A549 (cell line): Measurements from ENCODE around the gene OPN5.

ENCODE experiments used
- MYC ChIP-seq: IDR thresholded peaks from 2 replicates; pipeline ENCODE4 v1.6.1; 2012; ENCODE audit warnings: mild to moderate bottlenecking, inconsistent platforms, low read length, improper control_type of control experiment, borderline replicate concordance
- TF ChIP-seq, protein P1 (sequence below): fragments of >200 bp; sonication (Bioruptor Twin); formaldehyde crosslinking; IDR thresholded peaks from 3 replicates; pipeline ENCODE4 v1.5.1; 2016

DNA sequence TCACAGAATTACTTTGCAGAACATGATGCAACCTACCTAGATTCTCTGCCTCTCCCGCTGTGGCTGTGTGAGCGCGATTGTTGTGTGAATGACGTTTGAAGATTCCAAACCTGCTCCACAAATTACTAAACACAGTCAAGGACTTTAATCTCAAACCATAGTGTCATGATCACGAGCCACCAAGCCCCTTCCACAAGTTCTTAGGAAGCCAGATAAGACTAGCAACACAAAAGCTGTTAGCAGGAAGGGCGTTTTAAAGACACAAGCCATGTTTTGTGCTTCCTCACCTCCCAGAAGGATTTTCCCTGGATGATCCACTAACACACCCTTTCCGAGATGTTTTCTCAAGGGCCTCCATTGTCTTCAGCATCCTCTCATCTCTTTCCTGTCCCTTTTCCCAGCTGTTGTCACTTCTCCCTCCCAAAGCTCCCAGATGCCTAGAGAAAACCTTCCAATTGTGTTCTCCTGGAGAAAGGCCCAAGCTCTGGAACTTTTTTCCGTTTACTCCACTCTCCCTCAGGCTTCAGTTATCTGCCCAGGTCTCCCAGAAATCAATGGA, 12.8 kb downstream of the OPN5 start:
- TF ChIP-seq, protein P1, sequence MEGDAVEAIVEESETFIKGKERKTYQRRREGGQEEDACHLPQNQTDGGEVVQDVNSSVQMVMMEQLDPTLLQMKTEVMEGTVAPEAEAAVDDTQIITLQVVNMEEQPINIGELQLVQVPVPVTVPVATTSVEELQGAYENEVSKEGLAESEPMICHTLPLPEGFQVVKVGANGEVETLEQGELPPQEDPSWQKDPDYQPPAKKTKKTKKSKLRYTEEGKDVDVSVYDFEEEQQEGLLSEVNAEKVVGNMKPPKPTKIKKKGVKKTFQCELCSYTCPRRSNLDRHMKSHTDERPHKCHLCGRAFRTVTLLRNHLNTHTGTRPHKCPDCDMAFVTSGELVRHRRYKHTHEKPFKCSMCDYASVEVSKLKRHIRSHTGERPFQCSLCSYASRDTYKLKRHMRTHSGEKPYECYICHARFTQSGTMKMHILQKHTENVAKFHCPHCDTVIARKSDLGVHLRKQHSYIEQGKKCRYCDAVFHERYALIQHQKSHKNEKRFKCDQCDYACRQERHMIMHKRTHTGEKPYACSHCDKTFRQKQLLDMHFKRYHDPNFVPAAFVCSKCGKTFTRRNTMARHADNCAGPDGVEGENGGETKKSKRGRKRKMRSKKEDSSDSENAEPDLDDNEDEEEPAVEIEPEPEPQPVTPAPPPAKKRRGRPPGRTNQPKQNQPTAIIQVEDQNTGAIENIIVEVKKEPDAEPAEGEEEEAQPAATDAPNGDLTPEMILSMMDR = no peak
- no peak for TF ChIP-seq MYC
